NCI-H526 treated with DMSO at 0.1 percent for 48 hours (cell line): ENCODE data around the gene PARP1.

Source experiments
- DNase-seq: peaks from one replicate; lab custom pipeline; 2025; lab: John Stamatoyannopoulos, UW

PARP1 gene

GRCh38 chr1:226376300-226376699 lies 31.6 kb downstream of the PARP1 start:
- no peak for DNase-seq

DNA sequence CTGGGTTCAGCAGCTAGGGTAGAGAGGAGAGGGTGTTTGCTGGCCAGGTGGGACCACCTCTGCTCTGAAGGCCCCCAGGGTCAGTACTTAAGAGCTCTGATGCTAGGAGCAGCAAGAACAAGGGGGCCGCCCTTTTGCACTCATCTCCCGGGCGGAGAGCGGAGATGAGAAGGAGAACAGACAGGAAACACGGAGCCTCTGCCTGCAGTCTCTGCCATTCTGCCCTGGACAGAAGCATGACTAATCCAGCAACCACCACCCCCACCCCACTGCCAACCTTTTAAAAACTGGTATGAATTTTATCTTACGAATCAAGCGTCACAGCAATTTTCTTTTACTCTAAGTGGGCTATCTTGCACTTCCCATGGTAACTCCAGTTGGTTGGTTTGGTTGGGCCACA lies 34.5 kb downstream of the PARP1 start:
- no peak for DNase-seq

DNA sequence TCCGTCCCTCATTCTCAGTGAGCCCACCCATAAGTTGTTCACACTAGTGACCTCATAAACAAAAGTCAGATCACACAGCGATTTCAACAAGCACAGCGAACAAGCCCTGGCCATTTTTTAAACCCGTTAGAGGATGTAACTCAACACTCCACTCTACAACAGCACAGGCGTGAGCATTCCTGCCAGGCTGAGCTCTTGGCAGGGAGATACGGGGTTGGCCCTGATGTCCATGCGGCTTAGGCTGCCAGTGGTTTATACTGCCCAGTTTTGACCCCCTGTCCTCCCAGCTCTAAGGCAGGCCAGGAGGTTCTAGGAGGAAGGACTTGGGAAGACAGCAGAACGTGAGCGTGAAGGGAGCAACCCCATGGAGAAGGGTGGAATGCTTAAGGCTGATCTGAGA lies 35.0 kb downstream of the PARP1 start:
- no peak for DNase-seq

GRCh38 chr1:226371866-226372490 lies 35.9 kb downstream of the PARP1 start:
- DNase-seq, result no peak

DNA sequence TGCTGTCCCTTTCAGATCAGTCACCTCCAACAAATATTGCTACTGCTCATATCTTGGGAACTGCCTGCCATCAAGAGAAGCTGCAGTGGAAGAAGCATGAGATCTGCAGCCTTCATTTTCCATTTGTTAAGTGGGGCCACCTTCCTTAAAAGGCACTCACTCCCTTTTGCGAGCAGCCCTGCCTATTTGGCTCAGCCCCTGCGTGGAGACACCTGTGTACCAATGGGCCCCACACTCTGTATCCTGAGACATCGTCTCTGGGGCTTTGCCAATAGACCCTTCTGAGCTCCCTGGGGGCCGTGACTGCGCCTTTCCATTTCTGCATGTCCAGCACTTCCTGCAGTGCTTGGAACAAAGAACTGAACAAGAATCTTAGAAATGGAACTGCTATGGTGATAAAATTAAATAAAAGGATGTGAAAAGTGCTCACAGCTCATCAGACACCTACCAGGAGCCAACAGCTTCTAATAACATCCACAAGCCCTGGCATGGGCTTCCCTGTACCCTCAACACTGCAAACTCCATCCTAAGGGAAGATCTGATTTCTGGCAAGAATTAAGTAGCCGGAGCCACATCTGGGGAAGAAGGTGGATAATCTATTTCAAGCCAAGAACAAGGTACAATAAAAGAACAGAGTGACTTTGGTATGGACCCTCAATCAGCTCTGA lies 36.7 kb downstream of the PARP1 start:
- DNase-seq, result no peak

- no peak for DNase-seq
These were observed 37.6 kb downstream of the PARP1 start for GRCh38 chr1:226370144-226370923.

GRCh38 chr1:226369110-226369509 lies 38.8 kb downstream of the PARP1 start:
- DNase-seq, result no peak

DNA sequence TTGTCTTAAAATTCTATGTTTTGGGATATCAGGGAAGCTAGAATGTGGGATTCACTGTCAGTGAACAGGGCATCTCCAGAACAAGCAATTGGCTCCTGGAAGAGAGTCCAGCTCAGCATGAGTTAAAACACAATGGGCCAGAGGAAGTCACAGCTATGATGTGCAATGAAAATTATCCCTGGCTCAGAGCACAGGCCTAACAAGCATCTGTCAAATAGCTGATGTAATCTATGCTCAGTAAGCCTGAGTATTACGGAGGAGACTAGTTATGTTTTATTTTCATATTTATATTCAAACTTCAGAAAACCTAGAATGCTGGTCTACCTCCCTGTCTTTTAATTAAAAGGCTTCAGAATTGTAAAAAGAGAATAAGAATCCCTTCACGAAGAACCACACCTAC lies 41.6 kb downstream of the PARP1 start:
- DNase-seq, result no peak

DNA sequence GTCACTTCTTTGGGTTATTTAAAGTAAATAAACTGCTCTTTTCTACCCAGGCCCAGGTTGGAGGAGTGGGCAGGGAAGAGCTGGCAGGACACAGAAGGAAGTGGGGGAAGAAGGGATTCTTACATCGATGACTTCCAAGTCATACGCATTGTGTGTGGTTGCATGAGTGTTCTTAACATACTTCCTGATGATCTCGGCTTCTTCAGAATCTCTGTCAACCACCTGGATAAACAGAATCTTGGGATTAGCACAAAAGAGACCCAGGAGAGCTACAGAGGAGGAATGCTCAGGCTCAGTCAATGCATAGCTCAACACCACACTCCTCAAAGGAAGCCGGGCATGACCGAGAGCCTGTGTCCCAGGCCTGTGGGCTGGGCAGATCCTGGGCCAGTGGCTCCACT lies 42.1 kb downstream of the PARP1 start:
- no peak for DNase-seq

DNA sequence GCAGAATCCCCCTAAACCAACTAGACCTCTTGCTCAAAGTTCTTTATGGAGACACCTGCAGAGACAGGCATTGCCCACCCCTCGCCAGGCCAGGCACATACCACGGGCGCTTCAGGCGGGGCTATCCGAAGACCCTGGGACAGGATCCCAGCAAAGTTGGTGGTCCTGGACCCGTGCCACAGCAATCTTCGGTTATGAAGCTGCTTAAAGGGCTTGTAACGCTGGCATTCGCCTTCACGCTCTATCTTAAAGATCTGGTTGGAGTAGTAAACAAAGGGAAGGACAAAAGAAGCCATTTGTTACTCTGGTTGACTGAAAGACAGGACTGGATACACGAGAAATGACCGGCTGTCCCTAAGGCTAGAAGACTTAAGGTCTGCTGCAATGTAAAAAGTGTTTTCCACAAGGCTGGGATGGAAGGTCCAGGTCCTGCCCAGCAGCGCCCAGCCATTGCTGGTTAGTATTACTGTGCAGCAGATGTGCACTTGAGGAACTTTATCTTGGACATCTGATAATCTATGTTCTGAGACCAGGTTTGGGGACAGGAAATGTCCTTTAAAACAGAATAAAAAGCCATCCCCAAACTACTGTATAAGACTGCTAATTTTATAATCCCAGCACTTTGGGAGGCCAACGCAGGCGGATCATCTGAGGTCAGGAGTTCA lies 42.9 kb downstream of the PARP1 start:
- no peak for DNase-seq

- DNase-seq, result no peak
These were observed 43.4 kb downstream of the PARP1 start for GRCh38 chr1:226364514-226364899.

DNA sequence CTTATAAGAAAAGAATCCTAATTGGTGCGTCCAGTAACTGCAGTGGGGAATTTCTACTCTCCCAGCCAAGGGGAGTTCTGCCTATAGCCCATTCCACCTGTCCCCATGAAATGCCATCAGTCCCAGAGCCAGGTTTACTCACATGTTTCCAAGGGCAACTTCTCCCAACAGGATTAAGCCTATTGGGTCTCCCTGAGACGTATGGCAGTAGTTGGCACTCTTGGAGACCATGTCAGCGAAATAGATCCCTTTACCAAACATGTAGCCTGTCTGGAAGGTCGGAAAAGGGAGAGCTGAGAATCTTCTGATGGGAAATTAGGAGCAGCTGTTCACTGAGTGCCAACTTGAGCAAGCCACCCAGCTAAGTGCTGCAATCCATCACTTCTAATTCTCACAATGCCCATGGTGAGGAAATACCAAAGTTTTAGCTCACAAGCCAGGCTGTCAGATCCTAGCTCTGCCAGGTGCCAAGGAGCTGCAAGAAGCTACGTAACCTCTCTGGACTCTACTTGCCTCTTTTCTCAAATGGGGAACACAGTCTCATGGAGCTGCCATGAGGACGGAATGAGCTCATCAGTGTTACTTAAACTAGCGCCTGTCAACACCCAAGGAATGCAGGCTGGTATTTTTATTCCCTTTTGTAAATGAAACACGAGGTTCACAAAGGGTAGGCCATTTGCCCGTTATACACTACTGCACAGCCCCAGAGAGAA lies 43.9 kb downstream of the PARP1 start:
- no peak for DNase-seq

DNA sequence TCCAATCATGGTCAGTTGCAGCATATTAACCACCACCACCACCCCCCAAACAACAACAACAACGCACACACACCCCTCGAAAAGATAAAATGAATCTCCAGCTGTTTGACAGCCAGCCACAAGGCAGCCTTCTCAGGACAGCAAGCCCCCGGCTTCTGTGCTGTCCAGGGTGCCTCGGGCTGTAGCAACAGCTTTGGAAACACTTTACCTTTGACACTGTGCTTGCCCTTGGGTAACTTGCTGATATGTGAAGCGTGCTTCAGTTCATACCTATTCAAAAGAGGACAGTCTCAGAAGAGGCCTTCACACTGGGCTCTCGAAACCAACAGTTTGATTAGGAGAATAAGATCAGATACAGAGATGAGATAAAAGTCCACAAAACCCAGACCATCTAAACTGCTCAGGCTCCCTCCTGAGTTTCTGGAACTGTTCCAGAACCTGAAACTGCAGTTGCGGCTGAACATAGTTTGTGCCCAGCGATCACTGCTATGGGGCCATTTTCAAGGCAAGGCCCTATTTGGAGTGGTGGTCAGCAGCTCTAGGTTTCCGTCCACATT lies 44.9 kb downstream of the PARP1 start:
- no peak for DNase-seq

GRCh38 chr1:226362361-226362760 lies 45.5 kb downstream of the PARP1 start:
- DNase-seq, result no peak

GRCh38 chr1:226360106-226360746 lies 47.7 kb downstream of the PARP1 start:
- DNase-seq, result no peak

GRCh38 chr1:226357416-226357815 lies 50.5 kb downstream of the PARP1 start:
- DNase-seq, result no peak

- DNase-seq, result no peak
These were observed 52.0 kb downstream of the PARP1 start for GRCh38 chr1:226355669-226356551.

- DNase-seq, result no peak
These were observed 52.9 kb downstream of the PARP1 start for GRCh38 chr1:226355016-226355415.

GRCh38 chr1:226353698-226354525 lies 54.0 kb downstream of the PARP1 start:
- no peak for DNase-seq
